Fibroblast of the aortic adventitia (primary cell): Measurements from ENCODE around the gene SOD1. TPM values are rescaled to one million over a fixed set of nuclear protein-coding genes. Genes with fewer than 3 reads are reported as not detected.

ENCODE experiments used
- DNase-seq: peaks from one replicate; pipeline ENCODE4 v3.0.0-alpha.2; 2010; ENCODE audit warnings: low read depth
- H3K4me3 ChIP-seq: 2 replicates; pipeline ENCODE4 v1.5.1; 2011; ENCODE audit warnings: low read depth, mild to moderate bottlenecking, control low read depth, low read length, moderate library complexity
- CTCF ChIP-seq: IDR thresholded peaks from 2 replicates; pipeline ENCODE4 v1.5.1; 2011; ENCODE audit warnings: mild to moderate bottlenecking, low read length, control low read depth, inconsistent platforms; ENCODE audit not compliant: insufficient read depth
- total RNA-seq: library from RNA; depleted of rRNA; stranded (reverse); fragments of >200 nt; gene quantifications from 2 replicates; pipeline ENCODE4 v1.2.3, GENCODE V29; 2012; ENCODE audit warnings: low replicate concordance

SOD1 gene
- total RNA-seq, 1 donor = 217 TPM

GRCh38 chr21:31671146-31671716 lies 11.7 kb downstream of the SOD1 start:
- TF ChIP-seq CTCF = no peak
- no peak for DNase-seq
- H3K4me3 ChIP-seq = no peak overlapping the region

GRCh38 chr21:31671931-31672330 lies 12.4 kb downstream of the SOD1 start:
- TF ChIP-seq CTCF = no peak
- DNase-seq = no peak
- no peak overlapping the region for H3K4me3 ChIP-seq

GRCh38 chr21:31673321-31673912 lies 13.9 kb downstream of the SOD1 start:
- DNase-seq = no peak
- TF ChIP-seq CTCF = no peak

GRCh38 chr21:31675318-31675717 lies 15.8 kb downstream of the SOD1 start:
- TF ChIP-seq CTCF = no peak
- no peak for DNase-seq
- no peak overlapping the region for H3K4me3 ChIP-seq

More at GRCh38 chr21:31673321-31673912, 13.9 kb downstream of the SOD1 start:
- H3K4me3 ChIP-seq = no peak overlapping the region

GRCh38 chr21:31675960-31676359 lies 16.5 kb downstream of the SOD1 start:
- TF ChIP-seq CTCF = no peak

GRCh38 chr21:31677047-31677446 lies 17.6 kb downstream of the SOD1 start:
- DNase-seq = no peak
- TF ChIP-seq CTCF = no peak
- H3K4me3 ChIP-seq = no peak overlapping the region

More at GRCh38 chr21:31675960-31676359, 16.5 kb downstream of the SOD1 start:
- no peak overlapping the region for H3K4me3 ChIP-seq
- no peak for DNase-seq

GRCh38 chr21:31678478-31678877 lies 19.0 kb downstream of the SOD1 start:
- no peak for TF ChIP-seq CTCF
- no peak overlapping the region for H3K4me3 ChIP-seq
- DNase-seq = no peak
